ENCODE data around the gene SURF2. TPM values are rescaled to one million over a fixed set of nuclear protein-coding genes. Genes with fewer than 3 reads are reported as not detected.

The SURF2 gene
- polyA plus RNA-seq, 3 donors, result 17.5 to 24.7 (median 17.6) TPM

- peaks cover 29% of the 10 kb centered on the region for H3K79me2 ChIP-seq (ENCODE audit: insufficient read depth, low read length)
- H3K9ac ChIP-seq (ENCODE audit: insufficient read depth, low read length, poor library complexity, severe bottlenecking), result peak within 1 kb of the TSS; percentile 73
- H3K27me3 ChIP-seq (ENCODE audit: control insufficient read depth in 2 of 2, insufficient read depth in 2 of 2, low read length in 2 of 2), result no peaks in the 10 kb centered on the region
- H2AFZ ChIP-seq (ENCODE audit: insufficient read depth, low read depth, low read length, poor library complexity, severe bottlenecking), result peak within 1 kb of the TSS; percentile 89
- H3K27me3 Mint-ChIP-seq (ENCODE audit: low read depth in 3 of 3), result no peaks in the 10 kb centered on the region
- H3K9me3 Mint-ChIP-seq, result no peaks in the 10 kb centered on the region
- H4K20me1 ChIP-seq (ENCODE audit: insufficient read depth, low read length), result peaks cover 35% of the 10 kb centered on the region
- H3K27ac ChIP-seq (ENCODE audit: low read depth in 1 of 2, low read length in 2 of 2), result peak within 1 kb of the TSS; percentile 64 to 90
- WGBS (ENCODE audit: insufficient coverage), result 4% methylated on average over 59 of the region's 70 CpGs
- H3K4me3 Mint-ChIP-seq, result peak within 1 kb of the TSS; percentile 95 to 98
- H3K4me1 ChIP-seq (ENCODE audit: control insufficient read depth in 1 of 2, insufficient read depth in 2 of 2, low read length in 2 of 2), result peaks cover 46 to 64% of the 10 kb centered on the region in 2 donors
- no peaks in the 10 kb centered on the region for H3K9me3 ChIP-seq (replicated peaks in 1 of 2; ENCODE audit: control insufficient read depth in 1 of 2, insufficient read depth in 1 of 2, low read length in 2 of 2)
- TF ChIP-seq CTCF (IDR thresholded peaks at IDR 0.05), result no peak
- peaks cover 59% of the 10 kb centered on the region for H3K4me1 Mint-ChIP-seq
- intact Hi-C loops (cut with micrococcal nuclease), result loop anchor here (2.0 to 10.0 kb wide), 5 partner anchors 41 to 691 kb away; partner anchors contain the start of genes BRD3OS (in 1 of the 2), REXO4 (in 1 of the 2), STKLD1 (in 1 of the 2) and SURF4 (in 1 of the 2)
- H3K4me3 ChIP-seq (replicated peaks in 1 of 3; ENCODE audit: low read depth in 2 of 3, low read length in 3 of 3), result peak within 1 kb of the TSS; percentile 64 to 92 (median 89)
- H3K36me3 Mint-ChIP-seq, result peaks cover 52 to 76% of the 10 kb centered on the region in 2 donors
- peak; percentile 80 to 87 (median 85) for DNase-seq
- peak within 1 kb of the TSS; percentile 87 to 95 (median 94) for H3K27ac Mint-ChIP-seq
- H3K4me2 ChIP-seq (replicated peaks; ENCODE audit: extremely low read depth, low read length, poor library complexity, severe bottlenecking), result peak within 1 kb of the TSS; percentile 93
- peaks cover 32 to 36% of the 10 kb centered on the region in 2 donors for H3K36me3 ChIP-seq (replicated peaks in 1 of 2; ENCODE audit: control insufficient read depth in 1 of 2, insufficient read depth in 2 of 2, low read length in 2 of 2)
Measured at GRCh38 chr9:133335924-133336811, 20.2 kb upstream of the SURF2 start, which contains the start of gene SURF6. SURF6 (minus strand) TSS chr9:133336188; CDS start chr9:133336132, 56 bp downstream.

GRCh38 chr9:133339641-133340040 is 16.7 kb upstream of the SURF2 start:
- H3K27ac Mint-ChIP-seq, result peak overlapping the region; percentile 87 to 93 (median 92)
- Histone ChIP-seq H2AFZ (ENCODE audit: insufficient read depth, low read depth, low read length, poor library complexity, severe bottlenecking) (no peak overlapping the region), H3K36me3 (replicated peaks in 1 of 2; ENCODE audit: control insufficient read depth in 1 of 2, insufficient read depth in 2 of 2, low read length in 2 of 2) (peaks cover 20 to 25% of the 10 kb centered on the region in 2 donors), H3K4me3 (replicated peaks in 1 of 3; ENCODE audit: low read depth in 2 of 3, low read length in 3 of 3) (peak overlapping the region in 1 of 3 experiments; percentile 74), H3K9me3 (replicated peaks in 1 of 2; ENCODE audit: control insufficient read depth in 1 of 2, insufficient read depth in 1 of 2, low read length in 2 of 2) (no peaks in the 10 kb centered on the region), H3K4me1 (ENCODE audit: control insufficient read depth in 1 of 2, insufficient read depth in 2 of 2, low read length in 2 of 2) (peaks cover 60 to 72% of the 10 kb centered on the region in 2 donors), H3K79me2 (ENCODE audit: insufficient read depth, low read length) (peaks cover 25% of the 10 kb centered on the region), H3K4me2 (replicated peaks; ENCODE audit: extremely low read depth, low read length, poor library complexity, severe bottlenecking) (peak overlapping the region; percentile 83), H3K27ac (ENCODE audit: low read depth in 1 of 2, low read length in 2 of 2) (peak overlapping the region; percentile 74 to 83), H3K9ac (ENCODE audit: insufficient read depth, low read length, poor library complexity, severe bottlenecking) (peak overlapping the region; percentile 54), H3K27me3 (ENCODE audit: control insufficient read depth in 2 of 2, insufficient read depth in 2 of 2, low read length in 2 of 2) (no peaks in the 10 kb centered on the region), H4K20me1 (ENCODE audit: insufficient read depth, low read length) (peaks cover 16% of the 10 kb centered on the region)
- DNase-seq, result no peak
- WGBS (ENCODE audit: insufficient coverage), result 70% methylated on average over 4 of the region's 5 CpGs
- H3K4me3 Mint-ChIP-seq, result peak overlapping the region; percentile 31 to 88
- H3K4me1 Mint-ChIP-seq, result peaks cover 62% of the 10 kb centered on the region
- TF ChIP-seq CTCF (IDR thresholded peaks at IDR 0.05), result no peak
- intact Hi-C loops (cut with micrococcal nuclease), result loop anchor here (5.0 to 10.0 kb wide), 5 partner anchors 78 to 688 kb away; partner anchors contain the start of genes BRD3OS (in 1 of the 2), GTF3C5 (in 1 of the 2), REXO4 (in 1 of the 2) and TSC1 (in 1 of the 2)
- no peaks in the 10 kb centered on the region for H3K9me3 Mint-ChIP-seq
- H3K27me3 Mint-ChIP-seq (ENCODE audit: low read depth in 3 of 3), result no peaks in the 10 kb centered on the region
- H3K36me3 Mint-ChIP-seq, result peaks cover 37 to 69% of the 10 kb centered on the region in 2 donors
